Stimulated activated CD8-positive, alpha-beta memory T cell treated with anti-CD3 and anti-CD28 coated beads, Interleukin-2, amount 100 ng/mL, for 1 hour (primary cell): ENCODE measurements around the gene SIM2.

Experiments used
- DNase-seq, 2 donors: peaks; one replicate each; pipeline ENCODE4 v3.0.0-alpha.2; 2020; ENCODE audit warnings: low read depth in 2 of 2

SIM2 gene

GRCh38 chr21:36700971-36701755 is 2.2 kb downstream of the SIM2 start:
- no peak for DNase-seq

- DNase-seq = no peak
Measured at GRCh38 chr21:36701756-36702621, 3.1 kb downstream of the SIM2 start.

- no peak for DNase-seq
Measured at GRCh38 chr21:36702622-36702968, 3.7 kb downstream of the SIM2 start.

DNA sequence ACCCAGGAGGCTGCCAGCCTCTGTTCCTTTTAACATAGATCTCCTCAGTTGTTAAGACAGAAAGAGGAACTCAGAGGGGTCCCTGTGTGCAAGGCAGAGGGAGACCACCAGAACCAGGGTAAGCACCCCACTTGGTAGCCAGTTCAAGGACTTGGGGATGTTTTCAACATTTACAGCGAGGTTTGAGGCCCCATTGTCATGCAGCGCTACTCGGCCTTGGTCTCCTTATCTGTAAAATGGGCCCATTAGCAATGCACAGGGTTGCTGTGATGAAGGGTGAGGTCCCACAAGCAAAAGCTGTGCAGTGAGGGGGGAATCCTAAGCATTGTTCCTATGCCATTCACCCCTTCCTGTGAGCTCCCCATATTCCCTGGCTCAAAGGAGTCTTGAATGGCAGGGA is 4.2 kb downstream of the SIM2 start:
- DNase-seq = no peak

- no peak for DNase-seq
Measured at GRCh38 chr21:36703626-36704280, 4.8 kb downstream of the SIM2 start.

DNA sequence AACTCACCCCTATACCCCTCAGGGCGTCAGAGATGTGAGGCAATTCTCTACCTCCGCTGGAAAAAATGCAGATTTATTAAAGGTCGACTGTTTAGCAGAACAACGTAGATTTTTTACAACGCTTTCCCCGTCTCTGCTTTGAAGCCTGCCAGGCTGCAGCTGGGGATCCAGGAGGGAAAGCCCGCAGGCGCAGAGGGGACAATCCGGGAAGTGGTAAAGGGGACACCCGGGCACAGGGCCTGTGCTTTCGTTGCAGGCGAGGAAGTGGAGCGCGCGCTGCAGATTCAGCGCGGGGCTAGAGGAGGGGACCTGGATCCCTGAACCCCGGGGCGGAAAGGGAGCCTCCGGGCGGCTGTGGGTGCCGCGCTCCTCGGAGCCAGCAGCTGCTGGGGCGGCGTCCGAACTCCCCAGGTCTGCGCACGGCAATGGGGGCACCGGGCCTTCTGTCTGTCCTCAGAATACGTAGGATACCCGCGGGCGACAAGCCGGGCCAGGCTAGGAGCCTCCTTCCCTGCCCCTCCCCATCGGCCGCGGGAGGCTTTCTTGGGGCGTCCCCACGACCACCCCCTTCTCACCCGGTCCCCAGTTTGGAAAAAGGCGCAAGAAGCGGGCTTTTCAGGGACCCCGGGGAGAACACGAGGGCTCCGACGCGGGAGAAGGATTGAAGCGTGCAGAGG is 5.5 kb downstream of the SIM2 start:
- no peak for DNase-seq

DNA sequence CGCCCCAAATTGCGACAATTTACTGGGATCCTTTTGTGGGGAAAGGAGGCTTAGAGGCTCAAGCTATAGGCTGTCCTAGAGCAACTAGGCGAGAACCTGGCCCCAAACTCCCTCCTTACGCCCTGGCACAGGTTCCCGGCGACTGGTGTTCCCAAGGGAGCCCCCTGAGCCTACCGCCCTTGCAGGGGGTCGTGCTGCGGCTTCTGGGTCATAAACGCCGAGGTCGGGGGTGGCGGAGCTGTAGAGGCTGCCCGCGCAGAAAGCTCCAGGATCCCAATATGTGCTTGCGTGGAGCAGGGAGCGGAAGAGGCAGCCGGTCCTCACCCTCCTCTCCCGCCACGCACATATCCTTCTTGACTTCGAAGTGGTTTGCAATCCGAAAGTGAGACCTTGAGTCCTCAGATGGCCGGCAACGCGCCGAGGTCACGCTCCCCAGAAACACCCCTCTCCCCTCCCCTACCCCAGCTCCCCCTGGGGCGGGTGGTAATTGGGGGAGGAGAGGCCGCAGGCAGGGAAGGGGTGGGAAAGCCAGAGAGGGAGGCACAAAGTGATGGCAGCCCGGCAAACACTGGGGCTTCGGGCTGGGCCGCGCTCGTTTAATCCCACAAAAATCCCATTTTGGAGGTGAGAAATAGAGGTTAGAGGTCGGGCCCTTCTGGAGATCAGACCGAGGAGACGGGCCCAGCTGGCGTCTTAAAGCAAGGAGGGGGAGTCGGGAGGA is 6.2 kb downstream of the SIM2 start:
- DNase-seq = no peak

DNA sequence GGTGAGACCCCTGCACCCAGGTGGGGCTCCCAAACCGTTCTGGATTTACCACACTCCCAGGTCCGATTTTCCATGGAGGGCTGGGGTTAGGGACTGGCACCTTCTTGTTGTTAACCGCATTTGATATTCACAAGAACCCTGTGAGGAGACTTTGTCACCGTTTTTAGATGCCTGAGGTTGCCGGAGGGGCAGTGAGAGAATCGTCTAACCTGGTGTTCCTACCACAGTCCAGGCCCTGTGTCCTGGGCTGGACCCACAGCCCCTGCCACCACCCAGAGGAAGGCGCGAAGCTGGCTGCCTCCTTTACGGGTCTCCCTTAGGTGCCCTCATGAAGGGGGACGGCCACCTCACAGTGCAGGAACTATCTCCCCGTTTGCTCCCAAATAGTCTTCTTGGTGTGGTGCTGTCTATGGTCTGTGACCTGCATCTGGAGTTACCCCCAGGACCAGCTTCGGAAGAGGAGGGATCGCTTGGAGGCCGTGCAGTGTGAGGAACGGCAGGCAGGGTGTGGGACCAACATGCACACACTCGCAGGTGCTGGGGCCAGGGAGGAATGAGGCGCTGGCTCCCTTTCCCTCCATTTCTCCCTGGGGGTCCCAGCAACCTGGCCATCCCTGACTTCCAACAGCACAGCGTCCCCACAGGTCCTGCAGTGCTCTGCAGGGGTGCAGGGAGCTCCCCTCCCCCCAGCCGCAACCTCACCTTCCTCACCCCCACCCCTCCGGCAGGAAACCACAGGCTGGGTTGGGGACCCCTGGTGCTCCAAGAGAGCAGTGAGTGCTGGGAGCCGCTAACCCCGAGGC is 7.0 kb downstream of the SIM2 start:
- no peak for DNase-seq

- no peak for DNase-seq
Measured at GRCh38 chr21:36706482-36706852, 7.6 kb downstream of the SIM2 start.

- DNase-seq = no peak
Measured at GRCh38 chr21:36706951-36707762, 8.2 kb downstream of the SIM2 start.

GRCh38 chr21:36707763-36708285 is 8.9 kb downstream of the SIM2 start:
- DNase-seq = no peak

DNA sequence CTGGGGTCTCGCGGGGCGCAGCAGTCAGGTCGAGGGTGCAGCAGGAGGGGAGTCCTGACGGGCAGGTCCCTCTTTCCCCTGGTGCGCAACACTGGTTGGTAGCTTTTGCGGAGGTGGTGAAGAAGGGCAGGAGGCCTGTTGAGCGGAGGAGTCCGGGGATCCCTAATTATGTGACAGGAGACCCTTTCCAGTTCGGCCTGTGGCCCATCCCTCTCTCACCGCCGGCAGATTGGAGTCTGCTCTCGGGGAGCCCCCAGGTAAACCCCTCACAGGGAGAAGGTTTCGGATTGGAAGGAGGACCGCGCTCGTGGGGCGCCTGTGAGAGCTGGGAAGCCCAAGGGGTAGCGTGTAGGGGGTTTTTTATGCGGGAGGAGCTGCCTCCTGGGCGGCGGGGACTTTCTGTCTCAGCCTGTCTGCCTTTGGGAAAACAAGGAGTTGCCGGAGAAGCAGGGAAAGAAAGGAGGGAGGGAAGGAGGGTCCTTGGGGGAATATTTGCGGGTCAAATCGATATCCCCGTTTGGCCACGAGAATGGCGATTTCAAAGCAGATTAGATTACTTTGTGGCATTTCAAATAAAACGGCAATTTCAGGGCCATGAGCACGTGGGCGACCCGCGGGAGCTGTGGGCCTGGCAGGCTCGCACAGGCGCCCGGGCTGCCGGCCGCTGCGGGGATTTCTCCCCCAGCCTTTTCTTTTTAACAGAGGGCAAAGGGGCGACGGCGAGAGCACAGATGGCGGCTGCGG is 9.5 kb downstream of the SIM2 start:
- no peak for DNase-seq

GRCh38 chr21:36709030-36709867 is 10.3 kb downstream of the SIM2 start:
- no peak for DNase-seq

DNA sequence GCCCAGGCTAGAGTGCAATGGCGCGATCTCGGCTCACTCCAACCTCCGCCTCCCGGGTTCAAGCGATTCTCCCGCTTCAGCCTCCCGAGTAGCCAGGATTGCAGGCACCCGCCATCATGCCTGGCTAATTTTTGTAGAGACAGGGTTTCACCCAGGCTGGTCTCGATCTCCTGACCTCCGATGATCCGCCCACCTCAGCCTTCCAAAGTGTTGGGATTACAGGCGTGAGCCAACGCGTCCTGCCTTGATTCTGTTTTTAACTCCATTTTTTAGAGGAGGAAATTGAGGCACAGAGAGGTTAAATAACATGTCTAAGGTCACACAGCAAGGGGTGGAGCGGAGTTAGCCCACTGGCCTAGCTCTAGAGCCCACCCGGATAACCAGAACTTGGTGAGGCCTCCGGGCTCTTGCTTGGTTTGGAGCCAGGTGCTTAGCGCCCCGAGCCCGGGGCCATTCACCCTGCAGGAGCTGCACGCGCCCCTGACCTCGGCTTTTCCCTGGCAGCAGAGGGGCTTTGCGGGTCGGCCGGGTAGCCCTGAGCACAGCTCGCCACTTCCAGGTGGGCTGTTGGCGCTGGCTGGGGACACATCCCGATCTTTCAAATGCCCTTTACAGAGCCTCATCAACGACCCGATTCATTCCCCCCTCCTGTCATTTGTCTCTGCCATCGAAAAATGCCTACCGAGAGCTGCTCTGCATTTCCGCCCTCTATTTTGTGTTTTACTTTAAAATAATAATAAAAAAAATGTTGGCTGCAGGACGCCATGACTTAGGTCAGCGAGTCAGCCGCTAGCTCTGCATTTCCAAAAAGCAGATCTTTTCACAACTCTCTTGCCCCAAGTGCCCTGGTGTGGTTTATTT is 11.2 kb downstream of the SIM2 start:
- DNase-seq = no peak

DNA sequence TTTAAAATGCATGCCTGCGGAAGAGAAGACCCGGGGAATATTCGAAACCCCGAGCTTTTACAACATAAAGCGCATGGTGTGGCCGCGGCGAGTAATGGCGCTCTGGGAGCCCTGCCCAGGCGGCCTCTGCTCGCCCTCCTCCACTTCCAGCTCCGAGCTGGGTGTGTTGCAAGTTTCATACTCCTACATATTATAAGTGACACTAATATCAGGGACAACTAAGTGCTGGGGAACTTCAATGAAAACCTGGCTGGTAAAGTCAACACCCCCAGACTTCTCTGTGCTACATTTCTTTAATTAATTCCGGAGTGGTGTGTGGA is 11.8 kb downstream of the SIM2 start:
- no peak for DNase-seq

DNA sequence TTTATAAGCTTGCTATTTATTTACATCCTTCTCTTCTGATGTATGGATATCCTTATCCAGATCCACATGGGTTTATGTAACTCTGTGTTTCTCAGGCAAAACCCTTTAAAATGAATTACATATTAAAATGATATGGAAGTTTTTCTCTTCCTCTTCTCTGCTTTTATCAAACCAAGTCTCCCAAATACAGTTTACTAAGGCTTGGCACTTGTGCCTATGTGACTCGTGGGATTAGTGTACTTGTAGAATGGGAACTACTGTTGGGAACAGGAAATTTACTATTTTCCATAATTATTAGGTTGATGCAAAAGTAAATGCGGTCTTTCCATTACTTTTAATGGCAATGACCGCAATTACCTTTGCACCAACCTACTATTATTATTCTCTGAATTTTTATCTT is 14.8 kb downstream of the SIM2 start:
- DNase-seq = no peak

GRCh38 chr21:36716387-36716786 is 17.5 kb downstream of the SIM2 start:
- DNase-seq = no peak
